ENCODE data around the gene BRD2.
"Not testable (repeated sequence)": the region's sequence is repeated elsewhere in the genome, so short reads cannot be mapped to it uniquely, and the experiment has no call there.

Gene BRD2

DNA sequence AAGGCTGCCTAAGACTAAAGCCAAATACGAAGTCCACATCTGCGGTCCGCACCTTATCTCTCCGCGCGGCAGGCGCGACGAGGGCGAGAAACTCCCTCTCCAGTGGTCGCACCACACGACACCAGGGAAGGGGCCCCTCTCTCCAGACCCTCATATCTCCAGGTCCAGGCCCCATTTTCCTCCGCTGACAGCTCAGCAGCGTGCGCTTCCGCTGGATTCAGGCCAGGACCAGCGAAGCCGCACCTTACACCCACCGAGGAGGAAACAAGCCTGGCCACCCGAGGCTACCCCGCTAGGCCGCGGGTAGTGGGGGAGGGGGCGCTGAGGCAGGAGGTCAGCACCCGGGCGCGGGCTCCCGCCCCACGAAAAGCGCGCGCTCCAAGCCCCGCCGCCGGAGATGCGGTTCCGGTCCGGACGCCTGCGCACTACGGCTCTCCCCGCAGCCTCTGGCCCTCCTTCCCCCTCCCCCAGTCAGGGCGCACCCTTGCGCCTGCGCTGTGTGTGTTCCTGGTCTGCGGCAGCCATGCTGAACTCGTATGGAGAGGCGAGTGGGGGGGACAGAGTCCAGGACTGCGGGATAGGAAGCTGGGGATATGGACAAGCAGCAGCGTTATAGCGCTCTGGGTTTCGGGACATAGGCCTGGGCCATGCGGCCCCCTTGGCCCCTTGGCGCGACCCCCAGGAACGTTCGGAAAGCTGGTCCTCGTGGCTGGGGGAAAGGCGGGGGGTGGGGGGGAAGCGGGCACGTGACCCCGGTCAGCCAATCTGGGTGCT lies at the start of gene BRD2:
BRD2 (plus strand) TSS at position 502 of the 774 bp plus-strand sequence. CDS start 4,305 bp downstream, outside the sequence.
- peak; percentile 97 for DNase-seq

DNA sequence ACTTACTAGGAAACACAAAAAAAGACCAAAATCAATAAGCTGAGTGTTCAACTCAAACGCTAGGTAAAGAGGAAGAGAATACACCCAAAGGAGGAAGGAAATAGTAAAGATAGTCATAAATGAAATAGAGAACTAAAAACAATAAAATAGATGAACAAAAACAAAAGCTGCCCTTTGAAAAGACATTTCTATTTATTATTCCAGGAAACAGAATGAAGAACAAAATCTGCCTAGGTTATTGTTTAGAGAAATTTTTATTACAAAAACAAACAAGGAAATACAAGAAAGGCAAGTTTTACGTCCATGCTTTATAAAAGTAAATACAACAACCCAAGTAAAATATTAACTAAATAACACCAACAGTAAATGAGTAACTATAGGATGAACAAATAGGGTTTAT lies 47.7 kb upstream of the BRD2 start:
- no peak for DNase-seq

DNA sequence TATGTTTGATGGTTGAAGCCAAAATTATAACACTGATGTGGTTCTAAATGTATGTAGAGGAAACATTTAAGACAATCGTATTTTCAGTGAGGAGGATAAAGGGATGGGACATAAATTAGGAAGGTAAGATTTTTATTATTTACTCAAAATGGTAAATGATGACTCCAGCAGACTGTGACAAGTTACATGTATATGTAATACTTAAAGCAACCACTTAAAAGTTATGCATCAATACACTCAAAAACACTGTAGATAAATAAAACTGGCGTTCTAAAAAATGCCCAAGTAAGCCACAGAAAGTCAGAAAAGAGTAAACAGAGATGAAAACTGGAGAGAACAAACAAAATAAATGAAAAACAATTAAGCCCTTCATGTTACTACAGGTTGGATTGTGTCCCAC lies 46.3 kb upstream of the BRD2 start:
- no peak for DNase-seq

DNA sequence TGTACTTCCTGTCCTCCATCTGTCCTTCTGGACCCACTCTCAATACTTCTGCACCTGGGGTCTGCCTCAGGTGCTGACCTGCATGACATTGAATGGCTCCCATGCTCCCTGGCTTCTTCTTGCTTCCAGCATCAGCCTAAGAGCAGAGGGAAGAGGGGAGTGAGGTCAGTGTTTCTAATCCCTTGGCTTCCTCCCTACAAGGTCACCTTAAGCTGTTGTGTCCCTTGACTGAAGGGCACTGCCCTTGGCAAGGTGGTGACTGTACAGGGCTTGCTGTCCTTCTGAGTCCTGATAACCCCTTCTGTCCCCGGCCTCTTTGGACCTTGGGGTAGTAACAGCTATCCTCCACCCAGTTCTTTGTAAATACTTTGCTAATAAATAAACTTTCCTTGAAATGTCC lies 37.2 kb upstream of the BRD2 start:
- no peak for DNase-seq

DNA sequence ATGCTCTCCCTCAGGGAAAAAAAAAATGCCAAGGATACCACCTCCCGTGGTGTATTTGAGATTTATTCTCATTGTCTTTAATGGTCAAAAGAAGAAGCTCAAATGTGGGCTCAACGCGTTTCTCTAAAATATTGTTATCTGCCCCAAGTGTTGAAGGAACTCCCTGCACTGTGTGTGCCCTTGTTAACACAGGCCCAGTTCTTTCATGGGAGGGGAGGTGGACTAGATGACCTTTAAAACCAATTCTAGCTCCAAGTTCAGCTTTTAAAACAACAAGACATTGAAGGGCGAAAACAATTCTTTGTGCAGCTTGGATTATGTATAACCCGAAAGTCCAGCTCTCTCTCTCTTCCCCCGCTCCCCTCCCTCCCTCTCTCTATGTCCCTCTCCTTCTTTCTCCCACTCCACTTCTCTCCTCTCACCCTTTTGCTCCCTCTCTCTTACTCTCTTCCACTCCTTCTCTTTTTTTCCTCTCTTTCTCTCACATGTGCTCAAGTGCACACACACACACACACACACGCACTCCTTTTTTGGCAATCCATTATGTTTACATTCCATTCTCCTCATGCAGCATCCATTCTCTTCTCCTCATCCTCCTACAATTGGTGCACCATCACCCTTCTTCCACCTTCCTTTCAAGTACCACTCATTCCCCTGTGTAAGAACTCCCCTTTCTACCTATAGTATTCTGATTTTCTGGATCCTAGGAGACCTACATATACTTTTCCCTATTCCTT lies 36.1 kb upstream of the BRD2 start:
- no peak for DNase-seq

DNA sequence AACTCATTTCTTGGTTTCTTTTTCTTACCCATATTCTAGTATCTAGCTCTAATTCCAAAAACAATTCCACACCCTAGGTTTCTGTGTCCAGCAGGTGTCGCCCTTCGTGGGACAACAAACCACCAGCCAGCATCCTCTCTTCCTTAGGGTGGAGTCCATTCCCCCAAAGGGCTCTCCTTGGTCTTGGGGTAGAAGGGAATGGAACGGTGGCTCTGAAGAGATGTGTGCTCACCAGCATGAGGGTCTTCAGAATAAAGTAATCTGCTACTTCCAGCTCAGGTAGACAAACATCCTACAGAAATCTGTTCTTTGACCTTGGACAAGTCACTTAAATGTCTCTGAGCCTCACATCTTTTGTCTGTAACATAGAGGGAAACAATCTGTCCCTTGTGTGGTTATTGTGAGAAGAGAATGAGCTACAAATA lies 34.7 kb upstream of the BRD2 start:
- peak; percentile 87 for DNase-seq

DNA sequence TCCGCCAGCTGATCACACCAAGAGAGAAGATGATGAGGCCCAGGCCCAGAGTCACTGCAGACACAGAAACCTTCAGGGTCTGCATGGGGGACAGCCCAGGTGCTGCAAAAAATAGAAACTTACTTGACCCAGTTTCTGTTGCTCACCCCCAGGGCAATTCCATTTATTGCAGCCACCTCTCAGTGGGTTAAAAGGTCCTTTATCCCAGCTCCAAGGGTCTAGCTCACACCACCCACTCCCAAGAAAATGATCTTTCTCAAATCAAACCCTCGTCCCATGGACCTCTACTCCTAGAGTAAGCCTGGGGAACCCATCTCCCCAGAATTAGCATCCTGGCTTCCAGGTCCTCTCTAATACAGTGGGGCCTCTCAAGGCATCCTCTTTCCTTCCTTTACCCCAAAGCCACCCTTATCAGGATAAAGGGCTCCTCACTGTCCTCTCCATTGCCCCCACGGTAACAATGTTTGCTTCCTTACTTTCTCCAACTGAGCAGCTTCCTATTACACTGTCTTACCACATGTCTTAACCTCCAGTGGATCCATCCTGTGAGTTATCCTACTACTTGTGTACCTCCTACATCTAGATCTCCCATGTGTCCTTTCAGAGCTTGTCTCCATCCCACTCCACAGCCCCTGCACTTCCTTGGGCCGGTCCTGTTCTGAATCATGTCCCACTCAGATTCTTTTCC lies 32.7 kb upstream of the BRD2 start:
- no peak for DNase-seq

DNA sequence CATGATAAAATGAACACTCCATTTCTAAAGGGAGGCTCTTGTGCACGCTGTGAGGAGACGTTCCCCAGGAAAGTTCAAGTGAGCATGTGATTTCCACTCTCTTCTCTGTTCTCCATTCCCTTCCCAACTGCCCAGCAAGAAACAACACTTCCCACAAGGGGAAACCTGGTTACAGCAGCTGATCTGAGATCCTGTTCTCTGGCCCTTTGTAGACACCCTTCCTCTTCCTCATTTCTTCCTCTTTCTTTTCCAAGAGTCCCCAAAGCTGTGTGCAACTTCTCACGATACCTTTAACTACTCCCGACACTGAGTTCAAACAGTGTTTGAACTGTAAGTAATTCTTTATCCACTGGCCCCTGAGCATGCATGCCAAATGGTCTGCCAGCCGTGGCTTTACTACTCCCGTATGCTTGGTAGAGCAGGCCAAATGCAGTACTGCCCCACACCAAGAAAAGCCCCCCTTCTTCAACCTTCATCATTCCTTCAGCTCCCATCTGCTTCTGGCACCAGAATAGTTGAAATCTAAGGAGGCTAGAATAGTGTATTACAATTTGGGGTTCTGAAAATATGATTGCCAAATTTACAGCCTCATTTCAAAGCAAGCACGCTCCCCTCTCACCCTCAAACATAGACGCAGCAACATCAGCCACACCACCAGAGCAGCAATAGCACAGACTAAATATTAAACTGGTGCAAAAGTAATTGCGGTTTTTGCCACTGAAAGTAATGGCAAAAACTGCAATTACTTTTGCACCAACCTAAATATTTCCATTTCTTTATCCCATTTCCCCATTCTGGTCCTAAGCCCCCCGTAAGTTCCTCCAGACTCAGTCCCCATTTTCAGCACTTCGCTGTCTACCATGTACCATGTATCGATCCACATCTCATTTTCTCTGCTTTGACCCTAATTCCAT lies 31.9 kb upstream of the BRD2 start:
- DNase-seq, result no peak

DNA sequence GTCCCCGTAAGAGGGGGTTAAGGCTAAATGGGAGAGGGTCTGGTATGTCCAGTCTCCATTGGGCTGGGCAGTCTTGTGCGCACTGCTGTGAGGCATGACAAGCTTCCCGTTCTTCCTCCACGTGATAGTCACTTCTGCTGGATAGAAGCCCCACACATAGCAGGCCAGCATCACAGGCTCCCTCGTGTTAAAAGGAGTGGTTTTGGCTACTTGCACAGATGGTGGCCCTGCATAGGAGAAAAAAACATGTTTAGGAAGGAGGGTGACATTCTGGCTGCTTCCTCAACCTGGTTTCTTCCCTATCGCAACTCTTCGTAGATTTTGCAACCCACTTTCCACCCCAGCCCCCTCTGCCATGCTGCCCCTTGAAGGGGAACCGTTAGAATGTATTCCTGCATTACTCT lies 31.2 kb upstream of the BRD2 start:
- DNase-seq, result no peak

DNA sequence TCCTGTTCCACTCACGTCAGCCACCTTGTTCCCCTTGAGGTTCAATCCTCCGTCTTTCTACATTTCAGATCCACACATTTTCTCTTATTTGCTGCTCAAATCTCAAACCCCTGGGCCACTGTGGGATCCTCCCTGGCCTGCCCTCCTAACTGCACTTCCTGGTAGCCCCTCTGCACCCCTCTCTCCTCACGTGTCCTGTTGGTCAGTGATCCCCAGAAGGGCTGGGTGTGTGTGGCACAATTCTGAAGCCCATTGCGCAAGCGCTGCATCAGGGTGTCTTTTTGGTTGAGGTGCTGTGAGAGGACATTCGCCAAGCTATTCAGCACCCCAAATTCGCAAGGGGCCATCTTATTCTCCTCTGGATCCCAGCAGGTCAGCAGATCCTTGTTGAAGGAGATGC lies 29.9 kb upstream of the BRD2 start:
- DNase-seq, result no peak

DNA sequence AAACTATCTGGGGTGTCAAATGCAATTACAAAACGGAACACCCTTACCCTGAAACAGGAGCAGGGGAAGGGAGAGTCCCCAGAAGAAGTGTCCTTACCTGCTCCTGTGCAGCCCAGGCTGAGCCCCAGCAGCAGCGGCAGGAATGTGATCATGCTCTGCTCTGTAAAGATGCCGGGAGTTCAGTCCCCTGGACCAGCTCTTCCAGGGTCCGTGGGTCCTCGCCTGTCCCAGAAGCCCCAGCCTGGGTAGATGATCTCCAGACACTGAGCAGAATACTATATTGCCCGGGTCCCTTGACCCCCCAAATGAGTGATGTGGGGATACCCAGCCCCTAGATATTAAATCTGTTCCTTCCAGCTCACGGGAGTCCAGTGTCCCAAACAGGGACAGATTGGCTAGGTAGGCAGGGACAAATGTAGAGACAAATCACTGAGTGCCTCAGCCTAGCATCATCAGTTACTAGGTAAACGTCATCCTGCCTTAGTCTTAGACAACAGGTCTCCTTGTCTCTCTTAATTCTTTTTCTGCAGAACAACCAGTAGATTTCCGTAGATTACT lies 27.7 kb upstream of the BRD2 start, which contains the start of gene HLA-DMB:
HLA-DMB (minus strand) TSS at position 373 of the 558 bp plus-strand sequence; CDS start at position 152, 221 bp downstream.
- peak; percentile 55 for DNase-seq

DNA sequence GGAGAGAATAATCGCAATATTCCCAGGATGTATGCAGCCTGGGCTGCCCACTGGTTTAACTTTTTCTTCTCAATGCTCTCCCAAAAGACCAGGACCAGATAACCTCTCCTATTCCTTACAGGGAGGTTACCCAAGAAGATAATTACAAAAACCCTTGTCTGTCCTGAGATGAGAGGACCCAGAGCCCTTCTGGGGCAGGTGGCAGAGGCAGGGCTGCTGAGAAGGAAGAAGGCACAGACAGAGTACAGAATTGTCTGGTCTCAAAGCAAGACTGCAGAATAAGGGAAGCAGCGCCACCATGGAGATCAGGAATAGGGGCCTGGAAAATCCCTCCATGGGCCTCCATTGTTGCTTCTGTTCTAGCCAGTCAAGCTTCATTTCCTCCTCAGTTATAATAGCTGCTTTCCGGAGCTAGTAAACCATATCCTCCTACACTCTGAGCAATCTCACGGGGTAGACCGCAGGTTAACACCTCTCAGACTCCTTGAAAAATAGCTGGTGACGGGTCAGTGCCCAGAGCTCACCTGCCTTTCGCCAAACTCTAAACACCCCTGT lies 27.1 kb upstream of the BRD2 start:
- peak; percentile 65 for DNase-seq

DNA sequence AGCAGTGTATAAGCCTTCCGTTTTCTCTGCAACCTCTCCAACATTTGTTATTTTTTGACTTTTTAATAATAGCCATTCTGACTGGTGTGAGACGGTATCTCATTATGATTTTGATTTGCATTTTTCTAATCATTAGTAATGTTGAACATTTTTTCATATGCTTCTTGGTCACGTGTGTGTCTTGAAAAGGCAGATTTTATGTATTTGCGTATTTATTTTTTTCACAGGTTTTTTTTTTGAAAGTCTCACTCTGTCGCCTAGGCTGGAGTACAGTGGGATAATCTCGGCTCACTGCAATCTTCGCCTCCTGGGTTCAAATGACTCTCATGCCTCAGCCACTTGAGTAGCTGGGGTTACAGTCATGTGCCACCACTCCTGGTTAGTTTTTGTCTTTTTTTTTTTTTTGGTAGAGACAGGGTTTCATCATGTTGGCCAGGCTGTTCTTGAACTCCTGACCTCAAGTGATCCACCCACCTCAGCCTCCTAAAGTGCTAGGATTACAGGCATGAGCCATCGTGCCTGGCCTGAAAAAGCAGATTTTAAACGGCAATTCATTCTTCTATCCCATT lies 25.8 kb upstream of the BRD2 start:
- DNase-seq, result not testable (repeated sequence)

DNA sequence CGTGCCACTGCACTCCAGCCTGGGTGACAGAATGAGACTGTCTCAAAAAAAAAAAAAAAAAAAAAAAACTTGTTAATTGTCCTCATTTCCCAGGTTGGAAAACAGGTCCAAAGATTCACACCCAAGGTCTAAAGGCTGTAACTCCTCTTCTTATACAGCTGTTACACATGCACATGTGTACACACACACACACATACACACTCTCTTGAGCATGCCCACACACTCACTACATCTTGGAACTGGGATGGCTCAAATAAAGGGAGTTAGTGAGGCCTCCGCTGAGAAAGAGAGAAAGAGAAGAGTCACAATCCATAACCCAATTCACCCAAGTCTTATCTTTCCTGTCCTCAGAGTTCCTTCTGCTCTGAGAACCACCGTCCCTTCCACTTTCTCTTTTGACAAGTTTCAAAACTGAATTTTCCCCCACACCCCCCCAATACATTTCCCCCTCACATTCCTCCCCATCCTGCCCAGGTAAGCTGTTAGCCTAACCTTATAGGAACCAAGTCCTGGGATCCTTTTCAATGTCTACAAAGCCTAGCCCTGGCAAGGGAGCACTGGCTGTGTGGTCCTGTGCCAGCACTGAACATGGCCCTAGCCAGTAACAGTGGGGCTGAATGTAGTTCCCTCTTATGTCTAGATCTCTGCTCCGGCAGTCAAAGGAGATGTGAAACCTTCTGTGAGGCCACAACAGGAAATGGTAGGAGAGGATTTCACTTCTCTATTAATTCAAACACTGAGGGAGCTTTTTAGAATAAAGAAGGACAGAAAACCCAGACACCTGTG lies 24.3 kb upstream of the BRD2 start:
- DNase-seq, result peak; percentile 50

DNA sequence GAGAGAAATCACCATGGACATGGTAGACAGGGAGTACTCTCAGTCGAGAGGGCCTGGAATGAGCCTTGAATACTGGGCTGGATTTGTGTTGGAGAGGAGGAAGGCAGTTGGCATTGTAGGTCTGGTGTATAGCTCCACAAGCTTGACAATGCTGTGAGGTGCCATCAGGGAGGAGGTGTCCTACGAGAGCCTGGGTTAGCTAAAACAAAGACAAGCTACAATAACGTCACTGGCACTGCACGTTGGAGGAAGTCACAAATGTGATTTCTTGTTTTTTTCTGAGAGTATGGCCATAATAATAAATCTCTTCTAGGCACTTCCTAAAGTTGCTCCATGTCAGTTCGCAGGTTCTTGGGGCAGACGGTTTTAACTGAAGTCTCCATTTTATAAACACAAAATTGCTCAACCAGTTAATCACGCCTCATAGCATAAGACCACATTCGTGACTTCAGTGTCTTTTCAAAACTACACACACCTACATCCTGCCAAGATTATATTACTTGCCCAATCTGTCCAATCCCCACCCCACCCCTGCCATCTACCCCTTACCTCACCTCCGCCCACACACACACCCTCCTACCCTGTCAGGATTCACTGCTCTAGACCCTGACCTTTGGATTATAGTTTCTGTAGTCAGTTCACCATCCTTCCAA lies 23.2 kb upstream of the BRD2 start:
- DNase-seq, result peak; percentile 30

DNA sequence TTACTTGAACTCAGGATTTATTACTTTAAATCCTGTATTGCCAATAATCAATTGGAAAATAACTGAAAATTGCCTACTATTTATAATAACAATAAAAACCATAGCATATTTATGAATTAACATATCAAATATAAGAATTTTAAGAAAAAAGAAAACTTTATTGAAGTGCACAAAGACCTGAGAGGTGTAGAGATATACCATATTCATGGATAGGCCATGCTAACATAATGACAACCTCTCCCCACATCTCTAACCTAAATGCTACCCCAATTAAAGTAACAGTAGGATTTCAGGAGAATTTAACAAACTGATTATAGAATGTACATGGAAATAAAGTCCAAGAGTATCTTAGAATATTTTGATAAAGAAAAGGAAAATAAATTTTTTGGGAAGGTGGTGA lies 22.4 kb upstream of the BRD2 start:
- no peak for DNase-seq

DNA sequence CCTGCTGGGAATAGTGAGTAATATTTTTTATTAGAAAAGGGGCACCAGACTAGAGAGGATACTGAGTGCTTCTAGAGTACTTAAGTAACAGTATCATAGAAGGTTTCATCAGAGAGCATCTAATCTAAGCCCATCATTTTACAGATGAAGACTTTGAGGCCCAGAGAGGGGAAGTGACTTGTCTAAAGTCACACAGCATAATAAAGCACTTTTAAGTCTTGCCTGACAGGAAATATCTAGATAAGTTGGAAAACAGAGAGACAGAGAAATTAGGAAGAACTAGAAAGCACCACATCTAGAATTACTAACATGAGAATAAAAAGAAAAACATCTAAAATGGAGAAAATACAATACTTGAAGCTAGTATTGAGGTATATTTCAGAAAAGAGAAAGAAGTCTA lies 21.5 kb upstream of the BRD2 start:
- DNase-seq, result no peak

DNA sequence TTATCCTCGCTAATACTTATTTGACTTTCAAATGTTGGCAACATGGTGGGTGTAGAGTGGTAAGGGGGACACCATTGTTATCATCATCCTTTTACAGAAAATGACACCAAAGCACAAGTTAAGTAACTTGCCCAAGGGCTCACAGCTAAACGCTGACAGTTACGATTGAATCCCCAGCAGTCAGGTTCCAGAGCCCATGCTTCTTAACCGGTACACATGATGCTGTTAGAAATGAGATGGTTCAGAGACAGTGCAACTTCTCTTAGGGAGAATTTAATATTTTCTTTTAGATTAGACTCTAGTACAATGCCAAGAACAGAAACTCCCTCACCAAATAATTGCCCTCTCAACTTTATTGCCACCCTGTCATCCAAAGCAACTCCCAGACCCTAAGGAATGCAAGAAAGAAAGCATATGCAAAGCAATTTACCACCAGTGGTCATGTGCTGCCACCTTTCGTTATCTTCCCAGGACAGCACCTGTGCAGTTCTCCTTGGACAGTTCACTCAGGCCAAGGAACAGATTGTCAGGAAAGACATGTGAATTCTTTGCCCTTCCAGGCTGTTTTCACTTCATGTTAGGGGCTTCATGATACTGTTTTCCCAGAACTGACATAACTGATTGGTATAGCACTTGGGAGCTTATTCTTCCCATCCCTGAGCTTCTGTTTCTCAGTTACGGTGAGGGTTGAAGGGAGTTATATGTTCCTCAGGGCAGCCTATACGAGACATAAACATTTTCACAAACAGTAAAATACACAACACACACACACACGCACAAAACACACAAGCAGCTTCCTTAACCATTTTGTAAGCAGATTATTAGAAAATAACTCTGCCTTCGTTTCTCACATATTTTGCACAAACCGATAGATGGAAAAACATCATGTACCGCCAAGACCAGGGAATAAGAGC lies 20.6 kb upstream of the BRD2 start:
- peak; percentile 67 for DNase-seq

DNA sequence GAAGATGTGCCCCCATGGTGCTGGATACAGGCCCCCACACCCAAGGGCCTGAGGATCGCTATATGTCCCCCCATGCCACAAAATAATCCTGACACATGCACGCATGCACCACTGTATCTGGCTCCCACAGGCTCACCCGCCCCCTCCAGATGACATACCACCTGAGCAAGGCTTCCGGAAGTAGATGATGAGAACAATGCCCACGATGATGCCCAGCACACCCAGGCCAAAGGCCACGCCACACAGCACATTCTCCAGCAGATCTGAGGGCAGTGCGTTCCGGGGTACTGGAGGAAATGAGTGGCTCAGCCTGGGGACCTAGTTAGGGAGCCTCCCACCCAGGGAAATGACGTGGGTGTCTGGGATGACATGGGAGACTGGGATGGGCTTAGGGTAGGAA lies 19.3 kb upstream of the BRD2 start:
- DNase-seq, result no peak

Data from CD4-positive, alpha-beta T cell treated with Interleukin-17A for 4 hours (primary cell).